Mucosa of rectum (tissue), 2 donors: ENCODE measurements around the gene AMBP.

ENCODE experiments used
- H3K27ac ChIP-seq, 2 donors: one replicate each; pipeline ENCODE4 v1.7.0; 2013; ENCODE audit warnings: inconsistent platforms in 2 of 2, low read depth in 2 of 2, low read length in 2 of 2
- H3K27me3 ChIP-seq, 2 donors: one replicate each; pipeline ENCODE4 v1.7.0; 2013; ENCODE audit warnings: low read length in 2 of 2; ENCODE audit not compliant: control insufficient read depth in 2 of 2, insufficient read depth in 2 of 2
- H3K36me3 ChIP-seq, 2 donors: one replicate each; pipeline ENCODE4 v1.7.0; 2013; ENCODE audit warnings: low read length in 2 of 2; ENCODE audit not compliant: control insufficient read depth in 2 of 2, insufficient read depth in 2 of 2
- H3K4me1 ChIP-seq, 2 donors: one replicate each; pipeline ENCODE4 v1.7.0; 2013; ENCODE audit warnings: low read length in 2 of 2, mild to moderate bottlenecking in 1 of 2; ENCODE audit not compliant: control insufficient read depth in 2 of 2, insufficient read depth in 2 of 2
- H3K4me3 ChIP-seq, 2 donors: one replicate each; pipeline ENCODE4 v1.7.0; 2013; ENCODE audit warnings: low read length in 2 of 2
- H3K9ac ChIP-seq, 2 donors: one replicate each; pipeline ENCODE4 v1.7.0; 2013; ENCODE audit warnings: low read length in 2 of 2, low read depth in 1 of 2, mild to moderate bottlenecking in 1 of 2
- H3K9me3 ChIP-seq, 2 donors: one replicate each; pipeline ENCODE4 v1.7.0; 2013; ENCODE audit warnings: low read length in 2 of 2; ENCODE audit not compliant: control insufficient read depth in 2 of 2
- donor health status: healthy.
- donor health status: Normal muscosa, but diverticular disease.

The AMBP gene

DNA sequence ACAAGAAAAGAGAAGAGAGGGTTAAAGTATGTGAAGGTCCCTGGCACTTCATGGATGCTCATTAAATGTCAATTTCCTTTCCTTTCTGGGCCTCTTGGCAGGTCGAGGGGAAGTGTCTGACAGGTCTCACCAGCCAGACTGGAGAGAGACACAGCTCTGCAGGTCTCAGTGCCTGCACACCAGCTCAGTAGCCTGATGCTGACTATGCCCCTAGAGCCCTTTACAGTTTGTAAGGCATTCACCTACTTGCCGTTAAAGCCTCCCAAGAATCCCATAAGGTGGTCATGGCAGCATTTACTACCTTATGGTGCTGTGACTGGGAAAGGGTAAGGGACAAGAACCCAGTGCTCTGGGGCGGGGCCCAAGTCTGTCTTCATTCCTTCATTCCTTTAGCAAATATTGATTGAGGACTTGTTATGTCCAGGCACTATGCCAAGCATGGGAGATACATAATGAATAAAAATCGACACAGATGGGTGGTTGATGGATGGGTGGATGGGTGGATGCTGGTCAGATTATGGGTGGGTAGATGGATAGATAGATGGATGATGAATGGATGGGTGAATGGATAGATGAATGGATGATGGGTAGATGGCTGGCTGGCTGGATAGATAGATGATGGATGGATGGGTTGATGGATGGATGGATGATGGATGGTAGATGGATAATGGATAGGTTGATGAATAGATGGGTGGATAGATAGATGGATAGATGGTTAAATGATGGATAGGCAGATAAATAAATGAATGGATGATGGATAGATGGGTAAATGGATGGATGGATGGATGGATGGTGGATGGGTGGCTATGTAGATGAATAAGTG, 42.3 kb upstream of the AMBP start:
- Histone ChIP-seq H3K27ac (no peak overlapping the region), H3K27me3 (peaks cover 0 to 5% of the 10 kb centered on the region in 2 donors), H3K36me3 (no peaks in the 10 kb centered on the region), H3K9ac (no peak overlapping the region), H3K4me1 (peaks cover 8 to 13% of the 10 kb centered on the region in 2 donors), H3K9me3 (no peaks in the 10 kb centered on the region), H3K4me3 (no peak overlapping the region)

DNA sequence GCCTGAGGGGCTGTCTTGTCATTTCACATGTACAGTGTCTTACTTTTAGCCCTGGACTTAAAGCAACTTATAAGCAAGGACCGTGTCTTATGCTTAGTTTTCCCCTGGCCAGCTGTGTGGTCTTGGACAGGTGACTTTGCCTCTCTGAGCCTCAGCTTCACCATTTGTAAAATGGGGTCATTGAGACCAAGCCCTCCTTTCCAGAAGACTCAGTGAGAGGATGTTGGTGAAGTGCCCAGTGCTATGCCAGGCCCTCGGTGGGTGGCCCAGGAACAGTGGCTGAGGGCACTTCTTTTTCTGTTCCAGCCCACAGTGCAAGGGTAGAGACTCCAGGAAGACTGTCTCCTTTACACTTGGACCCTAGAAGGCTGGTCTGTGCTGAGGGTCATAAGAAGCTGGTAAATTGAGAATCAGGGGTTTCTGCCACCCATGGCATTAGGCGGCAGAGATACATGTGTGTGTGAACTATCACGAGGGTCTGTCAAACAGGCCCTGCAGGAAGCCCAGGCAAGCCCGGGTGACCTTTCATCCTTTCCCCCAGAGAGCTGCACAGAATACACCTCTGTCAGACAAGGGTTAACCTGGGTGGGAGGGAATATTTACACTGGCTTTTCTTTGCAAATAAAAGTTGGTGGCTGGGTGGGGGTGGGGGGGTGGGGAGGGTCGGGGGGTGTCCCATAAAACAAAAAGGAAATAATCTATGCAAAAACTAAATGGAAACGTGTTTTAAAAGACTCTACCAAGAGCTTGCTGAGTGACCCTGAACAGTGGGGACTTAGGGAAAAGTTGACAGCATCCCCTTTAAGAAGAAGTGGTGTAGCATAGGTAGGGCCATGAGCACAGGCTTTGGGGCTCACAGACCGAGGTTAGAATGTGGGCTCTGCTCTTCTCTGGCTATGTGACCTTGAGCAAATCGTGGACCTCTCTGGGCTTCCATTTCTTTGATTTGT, 41.4 kb upstream of the AMBP start:
- Histone ChIP-seq H3K9ac (no peak overlapping the region), H3K9me3 (no peaks in the 10 kb centered on the region), H3K4me1 (peaks cover 8 to 13% of the 10 kb centered on the region in 2 donors), H3K4me3 (no peak overlapping the region), H3K27me3 (peaks cover 0 to 5% of the 10 kb centered on the region in 2 donors), H3K36me3 (no peaks in the 10 kb centered on the region), H3K27ac (no peak overlapping the region)

DNA sequence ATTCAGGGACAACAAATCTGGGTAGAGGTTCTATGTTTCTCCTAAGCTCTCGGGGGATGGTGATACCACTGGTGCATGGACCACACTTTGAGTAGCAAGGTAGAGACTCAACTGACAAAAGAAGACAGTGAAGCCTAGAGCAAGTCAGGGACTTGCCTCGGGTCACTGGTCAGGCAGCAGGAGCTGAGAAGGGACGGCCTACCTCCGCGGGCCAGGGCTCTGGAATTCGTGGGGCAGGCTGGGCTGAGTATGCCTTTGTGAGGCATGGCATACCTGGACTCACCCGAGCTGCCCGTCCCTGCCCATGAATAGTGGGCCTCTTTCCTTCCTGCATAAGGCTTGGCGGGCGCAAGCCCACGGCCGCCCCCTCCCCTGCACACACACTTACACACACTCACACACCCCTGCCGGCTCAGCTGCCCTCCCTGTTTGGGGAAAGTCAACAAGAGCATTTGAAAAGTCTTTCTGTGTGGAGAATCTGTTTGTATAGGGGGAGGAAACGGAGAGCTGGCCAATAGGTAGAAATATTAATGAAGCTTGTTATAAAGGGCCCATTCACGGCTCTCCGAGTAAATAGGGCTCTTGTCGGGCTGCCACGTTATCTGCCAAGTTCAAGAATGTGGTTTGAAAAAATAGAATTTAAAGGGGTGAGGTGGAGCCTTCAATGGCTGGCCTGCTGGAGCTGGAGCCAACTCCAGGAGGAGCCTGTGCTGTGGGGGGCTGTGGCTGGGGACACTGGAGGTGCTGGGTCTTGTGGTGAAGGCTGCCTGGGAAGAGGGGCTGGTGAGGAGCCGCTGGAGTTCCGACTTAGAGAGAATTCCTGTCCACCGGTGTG, 40.1 kb upstream of the AMBP start:
- Histone ChIP-seq H3K36me3 (no peaks in the 10 kb centered on the region), H3K27ac (no peak overlapping the region), H3K9me3 (no peaks in the 10 kb centered on the region), H3K4me3 (no peak overlapping the region), H3K27me3 (peaks cover 0 to 5% of the 10 kb centered on the region in 2 donors), H3K9ac (no peak overlapping the region), H3K4me1 (peaks cover 8 to 13% of the 10 kb centered on the region in 2 donors)

DNA sequence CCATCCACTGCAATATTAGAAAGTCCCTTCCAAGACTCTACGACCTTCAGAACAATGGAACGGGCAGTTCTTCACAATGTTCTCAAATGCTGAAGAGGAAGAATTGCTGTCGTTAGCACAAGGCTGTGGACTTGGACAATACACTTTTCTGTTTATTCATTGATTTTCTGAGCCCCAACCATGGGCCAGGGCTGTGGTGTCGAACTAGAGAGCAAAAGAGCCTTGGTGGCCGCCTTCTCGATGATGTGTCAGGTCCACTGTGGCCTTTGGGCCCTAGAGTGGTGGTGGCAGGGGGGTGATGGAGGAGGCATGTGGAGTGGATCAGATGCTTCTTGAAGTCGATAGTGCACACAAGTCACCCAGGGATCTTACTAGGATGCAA, 39.5 kb upstream of the AMBP start:
- no peaks in the 10 kb centered on the region for H3K9me3 ChIP-seq
- no peak overlapping the region for H3K9ac ChIP-seq
- no peak overlapping the region for H3K4me3 ChIP-seq
- no peak overlapping the region for H3K27ac ChIP-seq
- H3K27me3 ChIP-seq, result peaks cover 0 to 5% of the 10 kb centered on the region in 2 donors
- peaks cover 8 to 18% of the 10 kb centered on the region in 2 donors for H3K4me1 ChIP-seq
- no peaks in the 10 kb centered on the region for H3K36me3 ChIP-seq

DNA sequence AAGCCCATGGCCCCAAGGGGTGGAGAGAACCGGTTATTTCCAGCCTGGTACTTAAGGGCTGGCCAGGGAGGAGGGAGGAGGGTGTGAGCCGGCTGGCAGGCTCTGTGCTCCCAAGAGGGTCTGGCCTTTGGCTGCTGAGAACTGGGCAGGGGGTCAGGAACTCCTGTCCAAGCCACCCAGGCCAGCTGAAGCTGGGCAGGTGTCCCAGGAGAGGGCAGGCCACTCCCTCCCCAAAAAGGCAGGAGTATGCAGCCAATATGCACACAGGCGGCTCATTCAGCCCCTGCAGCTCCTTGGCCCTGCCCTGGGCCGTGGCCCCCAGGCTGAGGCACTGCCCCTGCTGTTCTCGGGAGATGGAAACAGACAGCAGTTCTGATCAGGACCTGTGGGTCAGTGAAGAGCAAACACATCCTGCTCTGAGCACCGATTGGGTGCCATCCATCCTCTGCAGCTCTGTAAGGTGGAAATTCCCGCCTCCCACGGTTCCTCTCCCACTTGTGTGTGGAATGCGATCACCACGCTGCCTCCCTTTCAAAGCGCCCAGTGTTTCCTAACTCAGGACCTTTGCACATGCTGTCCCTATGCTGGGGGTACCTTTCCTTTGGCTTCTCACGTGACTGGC, 38.1 kb upstream of the AMBP start:
- no peak overlapping the region for H3K27ac ChIP-seq
- H3K27me3 ChIP-seq, result peaks cover 0 to 7% of the 10 kb centered on the region in 2 donors
- no peak overlapping the region for H3K9ac ChIP-seq

DNA sequence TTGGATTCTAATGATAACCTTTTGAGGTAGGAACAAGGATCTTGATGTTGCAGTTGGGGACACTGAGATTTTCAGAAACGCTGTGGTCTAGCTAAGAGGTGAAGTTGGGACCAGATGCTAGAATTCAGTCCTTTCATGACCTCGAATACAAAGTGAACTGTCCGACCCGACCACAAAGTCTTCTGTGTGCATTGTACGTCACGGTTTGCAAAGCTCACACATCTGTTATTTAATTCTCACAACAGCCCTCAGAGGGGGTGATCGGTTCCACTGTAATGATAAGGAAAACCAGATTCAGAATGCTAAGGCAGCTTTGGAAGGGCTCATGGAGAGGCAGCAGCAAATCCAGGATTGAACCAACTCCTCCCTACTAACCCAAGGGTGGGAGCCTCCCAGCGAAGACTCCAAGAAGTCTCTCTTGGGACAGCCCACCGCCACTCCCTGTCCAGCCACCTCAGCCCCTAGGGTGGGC, 37.6 kb upstream of the AMBP start:
- Histone ChIP-seq H3K27me3 (peaks cover 0 to 7% of the 10 kb centered on the region in 2 donors), H3K4me3 (no peak overlapping the region), H3K4me1 (peaks cover 8 to 18% of the 10 kb centered on the region in 2 donors), H3K27ac (no peak overlapping the region), H3K9ac (no peak overlapping the region), H3K36me3 (no peaks in the 10 kb centered on the region), H3K9me3 (no peaks in the 10 kb centered on the region)

More for the DNA sequence above, 38.1 kb upstream of the AMBP start:
- Histone ChIP-seq H3K36me3 (no peaks in the 10 kb centered on the region), H3K9me3 (no peaks in the 10 kb centered on the region), H3K4me1 (peaks cover 8 to 18% of the 10 kb centered on the region in 2 donors), H3K4me3 (no peak overlapping the region)

DNA sequence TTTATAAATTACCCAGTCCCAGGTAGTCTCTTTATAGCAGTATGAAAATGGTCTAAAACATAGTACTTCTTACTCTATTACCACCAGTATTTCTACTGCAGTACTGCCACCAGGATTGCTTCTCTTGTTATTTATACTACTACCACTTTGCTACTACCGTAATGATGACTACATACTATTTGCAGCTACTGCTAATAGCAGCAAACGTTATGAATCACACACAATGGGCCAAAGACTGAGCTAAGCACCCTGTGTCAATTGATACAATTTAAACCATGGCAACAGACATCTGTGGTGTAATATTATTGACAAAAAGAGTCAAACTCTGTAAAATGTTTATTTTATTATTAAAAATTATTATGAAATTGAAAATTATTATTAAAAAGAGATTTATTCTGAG, 36.3 kb upstream of the AMBP start:
- peaks cover 0 to 7% of the 10 kb centered on the region in 2 donors for H3K27me3 ChIP-seq
- H3K9ac ChIP-seq, result no peak overlapping the region
- no peaks in the 10 kb centered on the region for H3K36me3 ChIP-seq
- peaks cover 2 to 8% of the 10 kb centered on the region in 2 donors for H3K4me1 ChIP-seq
- H3K4me3 ChIP-seq, result no peak overlapping the region
- H3K9me3 ChIP-seq, result no peaks in the 10 kb centered on the region
- no peak overlapping the region for H3K27ac ChIP-seq

DNA sequence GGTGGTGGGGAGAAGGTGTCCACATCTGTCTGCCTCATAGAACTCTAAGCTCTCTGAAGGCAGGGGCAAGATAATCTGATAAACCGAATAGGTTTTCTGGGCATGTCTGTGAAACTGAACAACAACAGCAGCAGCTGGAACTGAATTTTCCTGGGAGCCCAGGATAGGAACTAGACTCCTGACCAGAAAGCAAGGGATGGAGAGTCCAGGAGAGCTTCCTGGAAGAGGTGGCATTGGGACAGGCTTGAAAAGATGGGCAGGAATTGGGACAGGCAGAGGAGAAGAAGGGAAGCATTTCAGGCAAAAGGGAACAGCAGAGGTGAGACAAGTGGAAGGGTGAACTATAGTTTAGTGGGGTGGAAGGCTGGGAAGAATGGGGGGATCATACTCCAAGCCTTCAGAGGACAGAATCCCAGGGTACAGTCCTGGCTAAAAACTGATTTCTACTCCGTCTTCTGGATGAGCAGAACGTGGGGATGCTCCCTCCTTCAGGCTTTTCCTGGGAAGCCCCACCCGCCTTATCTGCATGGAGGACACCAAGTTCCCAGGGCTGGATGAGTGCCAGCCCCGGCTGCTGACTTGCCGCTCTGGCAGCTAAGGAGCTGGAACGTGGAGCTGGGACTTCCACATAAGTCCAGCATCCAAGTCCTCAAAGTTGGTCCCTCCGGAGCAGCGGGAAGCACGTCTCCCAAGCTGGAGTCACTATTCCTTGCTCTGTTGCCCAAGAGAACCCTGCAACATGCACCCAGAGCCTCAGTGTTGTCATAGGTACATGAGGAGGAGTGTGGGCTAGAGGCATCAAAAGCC, 34.9 kb upstream of the AMBP start:
- Histone ChIP-seq H3K9ac (no peak overlapping the region), H3K9me3 (no peaks in the 10 kb centered on the region), H3K27me3 (peaks cover 0 to 7% of the 10 kb centered on the region in 2 donors), H3K4me3 (no peak overlapping the region), H3K36me3 (no peaks in the 10 kb centered on the region), H3K4me1 (peaks cover 0 to 5% of the 10 kb centered on the region in 2 donors), H3K27ac (no peak overlapping the region)

DNA sequence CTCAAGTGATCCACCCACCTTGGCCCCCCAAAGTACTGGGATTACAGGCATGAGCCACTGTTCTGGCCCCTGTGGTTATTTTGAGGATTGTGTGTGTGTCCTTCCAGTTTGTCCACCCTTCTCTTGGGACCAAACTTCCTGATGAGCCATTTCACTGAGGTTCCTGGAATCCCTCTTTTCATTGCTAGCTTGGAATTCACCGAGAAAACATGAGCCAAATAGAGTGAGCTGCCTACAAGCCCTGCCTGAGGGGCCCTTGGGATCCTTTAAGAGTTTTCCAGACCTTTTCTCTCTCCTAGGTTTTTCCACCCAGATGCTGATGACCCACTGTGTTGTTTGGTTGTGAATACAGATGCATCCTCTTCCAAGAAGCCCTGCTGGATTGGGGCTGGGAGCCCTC, 34.2 kb upstream of the AMBP start:
- Histone ChIP-seq H3K4me1 (peaks cover 0 to 8% of the 10 kb centered on the region in 2 donors), H3K9ac (no peak overlapping the region), H3K9me3 (no peaks in the 10 kb centered on the region), H3K27ac (no peak overlapping the region), H3K4me3 (no peak overlapping the region), H3K27me3 (peaks cover 0 to 7% of the 10 kb centered on the region in 2 donors), H3K36me3 (no peaks in the 10 kb centered on the region)
